Renal cortical epithelial cell (primary cell): ENCODE data around the gene IL17RA. TPM values are rescaled to one million over a fixed set of nuclear protein-coding genes. Genes with fewer than 3 reads are reported as not detected.
"Not testable (repeated sequence)": the region's sequence is repeated elsewhere in the genome, so short reads cannot be mapped to it uniquely, and the experiment has no call there.

Experiments
- DNase-seq: peaks from one replicate; pipeline ENCODE4 v3.0.0-alpha.2; 2011; ENCODE audit warnings: low read depth
- total RNA-seq: library from RNA; depleted of rRNA; stranded (reverse); fragments of >200 nt; gene quantifications from 2 replicates; pipeline ENCODE4 v1.2.3, GENCODE V29; 2014

The IL17RA gene
- total RNA-seq, 1 donor from 2014 or later, result 17.1 TPM

DNA sequence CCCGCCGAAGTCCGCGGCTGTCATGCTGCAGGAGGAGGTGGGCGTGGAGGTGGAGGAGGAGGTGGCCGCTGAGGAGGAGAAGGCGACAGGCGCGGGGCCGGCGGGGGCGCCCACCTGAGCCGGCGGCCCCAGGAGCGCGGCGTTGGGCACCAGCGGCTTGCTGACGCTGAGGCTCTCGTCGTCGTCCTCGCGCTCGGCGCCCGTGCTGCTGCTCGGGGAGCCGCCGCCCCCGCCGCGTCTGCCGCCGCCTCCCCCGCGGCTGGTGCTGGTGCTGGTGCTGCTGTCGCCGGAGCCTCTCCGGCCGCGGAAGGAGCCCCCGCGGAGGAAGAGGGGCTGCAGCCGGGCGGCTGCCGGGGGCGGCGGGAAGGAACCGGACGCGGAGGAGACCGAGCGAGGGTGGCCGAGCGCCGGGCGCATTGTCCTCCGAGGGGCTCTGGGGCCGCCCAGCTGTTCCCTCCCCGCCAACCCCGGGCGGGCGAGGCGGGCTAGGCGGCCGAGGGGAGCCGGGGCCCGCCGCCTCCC lies 36.0 kb downstream of the IL17RA start:
- no peak for DNase-seq

DNA sequence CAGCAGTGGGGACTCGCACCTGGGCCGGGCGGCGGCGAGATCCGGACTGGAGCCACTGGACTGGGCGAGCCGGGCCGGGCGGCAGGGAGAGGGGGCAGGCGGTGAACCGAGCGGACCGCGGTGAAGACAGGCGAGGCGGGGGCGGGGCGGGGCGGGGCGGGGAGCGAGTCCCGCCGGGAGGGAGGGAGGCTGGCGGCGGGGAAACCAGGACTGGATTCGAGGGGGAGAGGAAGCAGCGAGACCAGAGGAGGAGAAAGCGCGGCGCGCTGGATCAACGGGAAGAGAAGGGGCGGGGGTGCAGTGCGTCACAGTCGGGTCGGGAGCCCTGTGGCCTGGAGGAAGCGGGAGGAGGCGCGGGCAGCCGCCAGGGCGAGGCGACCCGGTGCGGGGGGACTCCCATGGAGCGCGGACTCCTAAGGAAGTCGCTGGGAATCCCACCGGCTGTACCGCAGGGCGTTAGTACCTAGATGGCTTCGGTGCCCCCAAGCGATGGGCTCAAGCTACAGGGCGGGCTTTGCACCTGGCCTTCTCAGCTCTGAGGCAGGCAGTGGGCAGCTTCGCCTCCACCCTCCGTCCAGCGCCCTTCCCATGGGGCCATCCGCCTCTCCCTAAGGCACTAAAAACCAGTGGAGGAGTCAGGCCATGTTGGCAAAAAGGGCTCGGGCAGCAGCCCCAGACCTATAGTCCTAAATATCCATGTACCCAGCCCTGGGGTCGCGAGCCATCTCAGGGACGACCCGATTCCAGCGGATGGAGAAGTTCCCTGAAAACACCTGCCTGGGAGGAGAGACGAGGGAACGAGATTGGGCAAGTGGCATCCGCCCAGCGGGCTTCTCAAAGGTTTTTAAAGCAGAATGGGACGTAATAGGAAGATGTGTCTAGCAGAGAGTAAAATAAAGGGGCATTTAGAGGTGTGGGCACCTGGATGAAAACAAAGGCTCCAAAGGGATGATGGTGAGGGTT lies 36.7 kb downstream of the IL17RA start, which contains the start of gene TMEM121B:
Gene TMEM121B, minus strand, starts transcription at position 128 of the 963 bp plus-strand sequence. CDS start 233 bp downstream, outside the sequence.
- DNase-seq, result peak; percentile 11

GRCh38 chr22:17130199-17130598 lies 45.4 kb downstream of the IL17RA start:
- peak; percentile 6 for DNase-seq

DNA sequence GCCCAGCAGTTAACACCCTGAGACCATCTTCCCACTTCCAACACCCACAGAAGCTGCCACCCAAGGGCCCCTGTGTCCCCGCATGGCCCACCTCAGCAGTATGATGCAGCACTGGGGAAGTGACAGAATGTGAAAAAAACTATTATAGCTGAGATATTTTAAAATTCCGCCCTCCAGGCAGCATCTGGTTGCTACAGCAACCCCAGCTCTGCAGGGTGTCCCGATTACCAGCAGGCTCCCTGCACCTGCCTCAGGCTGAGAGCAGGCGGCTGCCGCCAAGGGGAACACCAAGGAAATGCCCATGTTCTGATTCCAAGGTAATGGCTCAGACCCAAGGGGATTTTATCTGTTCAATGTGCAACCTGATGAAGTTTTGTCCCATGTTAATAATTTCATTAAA lies 46.9 kb downstream of the IL17RA start:
- no peak for DNase-seq

- DNase-seq, result no peak
Observed at GRCh38 chr22:17132112-17132511, 47.3 kb downstream of the IL17RA start.

DNA sequence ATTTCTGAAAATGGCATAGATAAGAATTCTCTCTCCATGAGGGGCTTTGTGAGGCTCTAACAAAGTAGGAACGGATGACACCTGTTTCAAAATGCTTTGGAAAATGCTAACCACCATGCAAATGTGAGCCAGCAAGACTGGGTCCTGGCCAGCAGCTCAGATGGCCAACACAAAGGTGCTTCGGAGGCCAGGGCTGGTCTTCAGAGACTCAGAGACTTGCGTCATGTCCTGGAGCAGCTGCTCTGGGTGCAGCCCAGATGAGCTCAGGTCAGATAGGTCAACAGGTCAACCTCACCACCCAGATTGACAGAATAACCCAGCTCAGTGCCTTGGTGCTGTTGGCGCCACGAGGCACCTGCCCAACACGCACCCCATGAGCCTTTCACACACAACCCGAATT lies 48.3 kb downstream of the IL17RA start:
- DNase-seq, result no peak

DNA sequence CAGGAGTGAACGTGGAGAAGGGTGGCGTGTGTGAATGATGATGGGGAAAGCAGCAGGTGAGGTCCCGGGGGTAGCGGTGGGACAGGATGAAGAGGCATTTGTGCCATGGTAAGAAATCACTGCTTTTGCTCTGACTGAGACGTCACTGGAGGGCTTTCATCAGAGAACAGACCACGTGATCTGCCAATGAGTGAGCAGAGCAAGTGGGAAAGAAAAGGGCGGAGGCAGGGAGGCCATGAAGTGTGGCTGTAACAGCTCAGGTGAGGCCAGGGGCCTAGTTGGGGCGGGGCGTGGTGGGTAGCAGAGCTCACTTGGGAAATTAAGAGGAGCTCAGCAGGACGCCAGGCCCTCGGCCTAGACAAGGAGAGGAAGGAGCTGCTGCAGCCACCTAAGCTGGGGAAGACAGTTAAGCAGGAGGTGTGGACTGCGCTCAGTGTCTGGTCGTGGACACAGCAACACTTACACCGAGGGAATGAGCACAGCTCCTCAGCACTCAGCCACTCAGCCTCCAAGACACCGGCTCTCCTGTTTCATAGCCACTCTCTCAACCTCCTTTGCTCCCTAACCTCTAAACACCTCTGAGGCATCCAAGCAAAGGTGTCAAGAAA lies 50.5 kb downstream of the IL17RA start:
- no peak for DNase-seq

DNA sequence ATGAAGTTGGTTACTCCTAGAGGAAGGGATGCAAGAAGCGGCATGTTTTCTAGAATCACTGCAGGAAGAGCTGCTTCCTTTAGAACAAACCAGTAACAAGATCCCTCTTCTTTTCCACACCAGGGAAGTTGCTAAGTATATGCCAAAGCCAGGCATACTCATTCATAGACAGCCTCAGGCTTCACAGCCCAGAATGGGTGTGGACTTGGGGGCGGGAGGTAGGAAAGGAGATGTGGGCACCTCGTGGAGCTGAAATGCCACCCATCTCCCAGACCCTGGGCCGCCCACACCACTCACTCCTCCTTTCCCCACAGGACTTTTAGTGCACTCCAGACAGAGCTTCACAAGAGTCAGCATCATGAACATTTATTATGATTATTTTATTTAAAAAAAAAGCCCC lies 52.4 kb downstream of the IL17RA start:
- no peak for DNase-seq

- no peak for DNase-seq
Observed at GRCh38 chr22:17137861-17138425, 53.1 kb downstream of the IL17RA start.

DNA sequence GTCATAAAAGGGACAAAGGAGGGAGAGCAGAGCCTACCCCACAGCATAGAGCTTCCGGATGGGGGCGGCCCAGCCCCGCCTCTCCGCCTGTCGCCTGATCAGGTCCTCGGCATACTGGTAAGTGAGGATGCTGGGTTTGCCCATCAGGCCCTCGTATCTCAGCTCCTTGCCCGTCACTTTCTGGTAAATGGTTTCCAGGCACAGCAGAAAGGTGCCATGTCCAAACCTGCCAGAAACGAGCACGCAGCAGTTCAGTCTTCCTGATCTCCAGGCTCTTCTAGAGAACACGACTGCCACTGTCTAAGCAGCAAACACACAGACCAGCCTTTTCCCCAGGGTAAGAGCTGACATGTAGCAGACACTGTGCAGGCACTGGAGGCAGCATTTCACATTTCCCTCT lies 53.7 kb downstream of the IL17RA start:
- no peak for DNase-seq

DNA sequence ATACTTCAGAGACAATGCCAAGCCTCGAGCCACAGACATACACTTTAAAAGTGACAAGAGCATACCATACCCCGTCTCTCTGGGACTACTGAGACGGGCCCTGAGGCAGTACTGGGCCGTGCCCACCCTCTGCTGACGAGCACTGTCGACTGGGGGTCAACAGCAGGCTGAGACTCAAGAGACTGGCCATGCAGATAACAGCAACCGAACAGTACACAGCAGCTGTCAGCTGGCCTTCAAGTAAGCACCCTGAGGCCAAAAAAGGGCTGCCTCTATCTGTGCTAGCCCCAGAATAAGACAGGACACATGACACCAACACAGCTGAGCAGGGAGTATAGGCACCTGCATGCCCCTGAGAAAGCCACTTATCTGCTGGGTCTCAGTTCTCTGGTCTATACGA lies 55.2 kb downstream of the IL17RA start:
- no peak for DNase-seq

- DNase-seq, result no peak
Observed at GRCh38 chr22:17140826-17141766, 56.3 kb downstream of the IL17RA start.

- no peak for DNase-seq
Observed at GRCh38 chr22:17143101-17143500, 58.3 kb downstream of the IL17RA start.

DNA sequence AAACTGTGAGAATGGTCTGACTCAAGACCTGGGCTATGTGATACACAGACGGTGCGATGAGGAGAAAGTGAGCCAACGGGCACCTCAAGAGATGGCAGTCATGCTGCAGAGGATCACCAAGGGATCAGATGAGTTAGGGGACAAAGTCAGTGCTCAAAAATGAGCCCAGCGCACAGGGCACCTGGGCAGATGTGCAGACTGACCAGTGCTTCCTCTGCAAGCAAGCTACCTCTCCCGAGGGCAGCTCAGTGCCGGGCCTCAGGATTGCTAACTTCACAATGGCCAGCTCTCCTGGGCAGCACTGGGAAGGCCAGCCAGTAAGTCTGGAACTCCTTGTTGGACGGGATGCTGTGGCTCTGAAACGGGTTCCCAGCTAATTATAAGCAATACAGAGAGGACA lies 59.0 kb downstream of the IL17RA start:
- no peak for DNase-seq

DNA sequence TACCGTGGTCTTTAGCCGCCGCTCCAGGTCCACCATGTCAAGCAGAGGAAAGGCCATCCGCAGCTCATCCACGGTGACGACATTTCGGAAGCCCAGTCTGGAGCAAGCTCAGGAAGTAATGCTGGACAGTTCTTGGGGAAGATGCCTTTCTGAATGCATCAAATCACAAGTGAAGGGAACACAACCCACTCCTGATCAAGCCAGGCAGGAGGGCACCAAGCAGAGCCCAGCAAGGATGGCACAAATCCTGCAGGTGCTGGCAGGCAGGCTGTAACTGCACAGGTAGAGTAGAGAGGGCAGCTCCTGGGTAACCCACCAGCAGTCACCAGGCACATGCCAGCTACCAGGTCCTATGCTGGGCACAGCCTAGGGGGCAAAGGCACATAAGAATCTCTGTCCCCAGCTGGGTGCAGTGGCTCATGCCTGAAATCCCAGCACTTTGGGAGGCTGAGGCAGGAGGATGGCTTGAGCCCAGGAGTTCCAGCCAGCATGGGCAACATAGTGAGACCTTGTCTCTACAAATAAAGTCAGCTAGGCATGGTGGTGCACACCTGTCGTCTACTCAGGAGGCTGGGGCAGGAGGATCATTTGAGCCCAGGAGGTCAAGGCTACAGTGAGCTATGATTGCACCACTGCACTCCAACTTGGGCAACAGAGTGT lies 60.4 kb downstream of the IL17RA start:
- DNase-seq, result no peak

GRCh38 chr22:17147458-17147857 lies 62.7 kb downstream of the IL17RA start:
- DNase-seq, result not testable (repeated sequence)

DNA sequence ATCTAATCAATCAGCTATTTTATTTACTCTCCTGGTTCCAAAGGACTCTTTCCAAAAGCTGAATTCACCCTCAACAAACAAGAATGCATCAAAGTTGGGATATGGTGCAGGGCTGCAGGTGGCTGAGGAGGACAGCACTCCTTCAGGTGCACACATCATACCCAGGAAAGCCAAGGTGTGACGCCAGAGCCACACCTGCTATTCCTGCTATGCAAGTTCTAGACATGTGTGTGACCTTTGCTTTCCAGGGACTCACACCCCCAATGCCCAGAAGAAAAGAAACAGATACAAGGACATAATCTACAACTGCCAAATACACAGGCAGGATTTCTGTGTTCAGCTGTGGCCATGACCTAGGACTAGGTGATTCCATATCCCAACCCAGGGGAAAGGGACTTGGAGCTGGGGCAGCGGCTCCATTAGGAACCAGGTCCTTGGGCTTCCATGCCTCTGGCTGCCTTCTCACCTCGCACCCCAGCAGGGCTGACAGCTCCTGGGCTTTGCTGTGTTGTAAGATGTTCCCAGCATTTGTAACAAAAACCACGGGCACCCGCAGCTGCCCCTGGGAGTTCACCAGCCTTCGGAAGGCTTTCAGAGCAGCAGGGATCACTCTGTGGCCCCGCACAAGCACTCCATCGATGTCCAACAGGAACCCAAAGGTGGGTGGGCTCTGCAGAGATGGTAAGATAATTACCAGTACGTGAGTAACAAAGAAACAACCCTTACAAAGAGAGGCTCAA lies 64.4 kb downstream of the IL17RA start:
- no peak for DNase-seq

DNA sequence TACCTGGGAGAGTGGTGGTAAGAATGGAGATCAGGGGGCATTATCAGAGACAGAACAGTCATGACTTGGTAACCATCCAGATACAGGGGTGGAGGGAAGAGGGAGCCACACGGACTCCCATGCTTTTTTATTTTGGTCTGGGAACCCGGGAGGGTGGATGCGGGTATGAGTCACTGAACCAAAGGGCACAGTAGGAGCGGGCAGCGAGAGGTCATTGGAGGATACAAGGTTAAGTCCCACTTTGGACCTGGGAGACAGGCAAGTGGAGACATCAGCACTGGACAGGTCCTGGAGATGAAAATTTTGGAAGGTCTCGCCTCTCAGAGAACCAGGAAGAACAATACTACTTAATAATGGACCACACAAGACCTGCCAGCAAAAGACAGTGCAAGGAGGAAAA lies 67.5 kb downstream of the IL17RA start:
- no peak for DNase-seq

GRCh38 chr22:17152971-17153370 lies 68.2 kb downstream of the IL17RA start:
- DNase-seq, result no peak

DNA sequence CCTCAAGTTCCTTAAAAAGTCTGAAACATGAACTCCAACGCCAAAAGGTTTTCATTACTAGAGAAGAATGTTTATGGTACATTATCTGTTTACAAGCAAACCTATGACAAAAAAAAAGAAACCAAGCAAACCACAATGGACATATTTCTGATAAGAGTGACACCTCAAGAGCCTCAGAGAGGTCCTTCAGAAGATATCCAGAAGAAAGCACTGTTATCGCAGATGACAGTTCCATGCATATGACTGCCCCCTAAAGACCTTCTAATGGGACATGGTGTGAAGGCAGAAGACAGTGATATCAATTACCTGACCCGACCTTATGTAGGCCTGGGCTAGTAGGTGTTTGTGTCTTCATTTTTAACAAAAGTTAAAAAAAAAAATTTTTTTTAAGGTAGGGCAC lies 71.1 kb downstream of the IL17RA start:
- DNase-seq, result no peak
